ENCODE results near the gene TNFRSF1B.
"Not testable (repeated sequence)": the region's sequence is repeated elsewhere in the genome, so short reads cannot be mapped to it uniquely, and the experiment has no call there.

The TNFRSF1B gene

DNA sequence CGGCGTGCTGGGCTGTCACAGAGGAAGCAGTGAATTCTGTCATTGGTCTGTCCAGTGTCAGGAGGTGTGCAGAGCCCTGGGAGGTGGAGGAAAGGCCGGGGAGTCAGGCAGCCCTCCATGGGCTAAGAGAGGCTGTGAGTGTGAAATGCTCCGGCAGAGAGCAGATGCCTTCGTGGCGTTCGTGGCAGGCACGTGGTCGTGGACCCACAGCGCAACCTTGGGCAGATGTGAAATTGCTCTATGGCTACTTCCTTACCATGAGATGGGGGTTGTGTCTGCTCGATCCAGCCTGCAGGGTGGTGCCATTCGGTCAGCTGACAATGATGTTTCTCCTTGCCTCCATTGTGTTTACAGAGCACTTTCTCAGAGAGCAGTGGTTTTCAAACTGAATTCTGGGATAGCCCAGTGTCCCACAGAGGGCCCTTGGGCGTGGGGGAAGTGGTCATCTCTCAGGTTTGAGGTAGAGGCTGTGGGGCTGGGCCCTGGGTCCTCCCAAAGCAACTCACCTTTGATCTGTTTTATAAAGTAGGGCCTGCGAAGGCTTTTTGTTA, 27.9 kb downstream of the TNFRSF1B start:
- no peak for DNase-seq

DNA sequence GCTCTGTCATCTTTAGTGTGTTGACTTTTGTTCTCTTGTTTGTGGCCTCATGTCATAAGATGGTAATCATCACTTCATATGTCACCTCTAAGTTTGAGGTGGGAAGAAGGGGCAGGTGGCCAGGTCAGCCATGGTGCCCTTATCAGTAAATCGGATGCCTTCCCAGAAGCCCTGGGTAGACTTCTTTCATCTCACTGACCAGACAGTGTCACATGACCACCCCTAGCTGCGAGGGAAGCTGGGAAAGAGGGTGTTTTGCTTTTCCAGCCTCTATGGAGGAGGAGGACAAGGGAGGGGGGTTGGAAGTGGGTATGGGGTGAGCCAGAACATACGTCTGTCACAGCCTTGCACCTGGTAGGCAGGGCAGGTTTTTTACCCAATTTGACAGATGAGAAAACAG, 28.6 kb downstream of the TNFRSF1B start:
- DNase-seq, result no peak

DNA sequence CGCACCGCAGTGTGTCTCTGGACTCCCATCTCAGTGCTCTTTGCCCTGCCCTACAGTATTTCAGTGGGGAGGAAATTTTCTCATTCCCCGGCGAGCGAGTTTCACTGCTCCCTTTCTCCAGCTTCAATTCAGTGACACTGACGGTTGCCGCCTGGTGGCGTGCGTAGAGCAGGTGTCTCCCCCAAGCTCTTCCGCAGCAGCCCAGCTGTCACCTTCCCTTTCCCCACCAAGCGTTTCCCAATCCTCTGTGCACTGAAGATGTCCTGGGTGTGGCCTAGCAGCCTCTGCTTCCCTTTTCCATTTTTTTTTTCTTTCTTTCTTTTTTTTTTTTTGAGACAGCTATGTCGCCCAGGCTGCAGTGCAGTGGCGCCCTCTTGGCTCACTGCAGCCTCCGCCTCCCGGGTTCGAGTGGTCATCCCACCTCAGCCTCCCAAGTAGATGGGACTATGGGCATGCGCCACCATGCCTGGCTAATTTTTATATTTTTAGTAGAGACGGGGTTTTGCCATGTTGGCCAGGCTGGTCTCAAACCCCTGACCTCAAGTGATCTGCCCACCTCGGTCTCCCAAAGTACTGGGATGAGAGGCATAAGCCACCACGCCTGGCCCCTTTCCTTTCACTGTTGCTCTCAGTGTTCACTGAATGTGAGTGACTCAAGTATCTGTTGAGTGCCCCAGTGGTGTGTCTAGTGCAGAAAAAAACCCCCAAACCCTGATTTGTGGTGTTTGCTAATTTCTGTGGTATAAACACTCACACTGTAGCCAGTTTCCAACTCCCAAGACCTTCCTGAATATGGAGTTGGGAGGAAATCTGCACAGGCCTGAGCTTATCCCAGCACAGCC, 30.1 kb downstream of the TNFRSF1B start:
- DNase-seq, result no peak

DNA sequence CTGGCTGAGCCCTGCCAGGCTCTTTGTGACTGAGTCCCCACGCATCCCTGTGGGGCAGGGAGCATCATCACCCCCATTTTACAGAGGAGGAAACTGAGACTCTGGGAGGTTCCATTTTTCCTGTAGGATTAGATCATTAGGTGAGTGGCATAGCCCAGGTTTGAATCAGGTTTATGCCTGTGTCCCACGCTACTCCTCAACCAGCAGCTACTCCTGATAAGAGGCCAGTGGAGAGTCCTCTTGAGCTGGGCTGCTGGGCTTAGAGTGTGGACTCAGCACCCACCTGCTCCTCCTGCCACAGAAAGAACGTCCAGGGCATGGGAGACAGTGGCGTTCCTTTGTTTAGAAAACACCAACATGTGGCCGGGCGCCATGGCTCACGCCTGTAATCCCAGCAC, 30.7 kb downstream of the TNFRSF1B start:
- DNase-seq, result peak; percentile 59

DNA sequence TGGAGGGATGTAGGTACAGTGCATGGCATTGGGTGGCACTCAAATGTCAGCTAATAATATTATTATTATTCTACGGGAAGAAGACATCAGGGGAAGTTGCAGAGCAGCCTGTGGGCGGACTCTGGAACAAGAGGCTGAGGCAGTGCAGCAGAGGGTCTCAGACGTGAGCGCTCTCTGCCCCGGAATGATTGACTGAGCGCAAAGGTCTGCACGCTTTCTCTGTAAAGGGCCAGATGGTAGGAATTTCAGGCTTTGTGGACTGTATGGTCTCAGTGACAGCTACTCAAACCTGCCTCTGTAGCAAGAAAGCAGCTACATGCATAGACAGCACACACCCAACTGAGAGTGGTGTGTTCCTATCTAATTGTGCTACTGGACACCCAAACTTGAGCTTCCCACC, 33.4 kb downstream of the TNFRSF1B start:
- DNase-seq, result no peak

DNA sequence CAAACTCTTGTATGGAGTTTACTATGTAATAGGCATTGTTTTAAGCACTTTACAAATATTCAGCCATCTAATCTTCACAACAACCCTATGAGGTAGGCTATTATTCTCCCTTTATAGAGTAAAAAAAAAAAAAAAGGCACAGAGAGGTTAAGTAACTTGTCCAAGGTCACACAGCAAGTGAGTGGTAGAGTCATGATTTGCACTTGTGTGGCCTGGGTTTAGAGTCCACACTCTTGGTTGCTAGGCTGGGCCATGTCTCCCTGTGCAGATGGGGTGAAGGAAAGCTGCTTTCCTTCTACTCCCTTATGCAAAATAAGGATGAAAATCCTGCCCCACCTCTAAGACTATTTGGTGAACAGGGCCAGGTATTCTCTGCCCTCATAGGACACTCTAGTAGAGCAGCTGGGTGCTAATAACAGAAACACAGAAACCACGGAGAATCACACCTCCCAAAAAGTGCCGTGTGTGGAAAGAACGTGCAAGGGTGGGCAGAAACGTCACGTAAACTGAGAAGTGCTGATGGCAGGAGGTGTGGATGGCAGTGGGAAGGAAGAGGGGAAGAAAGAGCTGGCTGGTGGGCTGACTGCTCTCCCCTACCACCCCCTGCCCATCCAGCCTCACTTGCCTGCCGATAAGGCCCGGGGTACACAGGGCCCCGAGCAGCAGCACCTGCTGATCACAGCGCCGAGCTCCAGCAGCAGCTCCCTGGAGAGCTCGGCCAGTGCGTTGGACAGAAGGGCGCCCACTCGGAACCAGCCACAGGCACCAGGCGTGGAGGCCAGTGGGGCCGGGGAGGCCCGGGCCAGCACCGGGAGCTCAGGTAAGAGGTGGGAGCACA, 34.8 kb downstream of the TNFRSF1B start:
- DNase-seq, result no peak

DNA sequence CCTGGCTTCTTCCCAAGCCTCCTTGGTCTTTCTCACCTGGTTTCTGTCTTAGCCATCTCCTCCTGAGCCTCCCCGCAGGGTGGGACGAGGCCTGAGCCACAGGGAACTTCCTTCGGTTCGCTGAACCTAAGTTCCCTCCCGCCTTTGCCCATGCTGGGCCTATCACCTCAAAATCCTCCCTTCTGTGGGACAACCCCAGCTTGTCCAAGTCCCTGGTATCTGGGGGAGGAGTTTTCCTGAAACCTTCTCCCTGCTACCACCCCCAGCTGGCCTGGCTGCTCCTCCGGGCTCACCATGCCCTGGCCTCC, 35.4 kb downstream of the TNFRSF1B start:
- DNase-seq, result no peak

DNA sequence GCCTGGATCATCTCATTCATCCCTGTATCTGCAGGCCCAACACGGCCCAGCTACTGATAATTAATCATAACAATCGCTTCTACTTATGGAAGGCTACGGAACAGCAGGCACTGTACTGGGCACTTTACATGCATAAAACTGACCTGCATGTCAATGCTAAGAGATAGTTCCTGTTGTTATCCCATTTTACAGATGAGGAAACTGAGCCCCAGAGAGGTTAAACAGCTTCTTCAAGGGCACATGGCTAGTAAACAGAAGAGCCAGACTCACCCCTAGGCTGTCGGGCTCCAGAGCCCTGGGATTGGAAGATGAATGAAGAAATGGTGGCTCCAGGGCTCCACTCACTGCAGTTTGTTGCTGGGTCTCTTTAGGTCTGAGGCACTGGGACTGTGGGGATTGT, 35.8 kb downstream of the TNFRSF1B start:
- no peak for DNase-seq

DNA sequence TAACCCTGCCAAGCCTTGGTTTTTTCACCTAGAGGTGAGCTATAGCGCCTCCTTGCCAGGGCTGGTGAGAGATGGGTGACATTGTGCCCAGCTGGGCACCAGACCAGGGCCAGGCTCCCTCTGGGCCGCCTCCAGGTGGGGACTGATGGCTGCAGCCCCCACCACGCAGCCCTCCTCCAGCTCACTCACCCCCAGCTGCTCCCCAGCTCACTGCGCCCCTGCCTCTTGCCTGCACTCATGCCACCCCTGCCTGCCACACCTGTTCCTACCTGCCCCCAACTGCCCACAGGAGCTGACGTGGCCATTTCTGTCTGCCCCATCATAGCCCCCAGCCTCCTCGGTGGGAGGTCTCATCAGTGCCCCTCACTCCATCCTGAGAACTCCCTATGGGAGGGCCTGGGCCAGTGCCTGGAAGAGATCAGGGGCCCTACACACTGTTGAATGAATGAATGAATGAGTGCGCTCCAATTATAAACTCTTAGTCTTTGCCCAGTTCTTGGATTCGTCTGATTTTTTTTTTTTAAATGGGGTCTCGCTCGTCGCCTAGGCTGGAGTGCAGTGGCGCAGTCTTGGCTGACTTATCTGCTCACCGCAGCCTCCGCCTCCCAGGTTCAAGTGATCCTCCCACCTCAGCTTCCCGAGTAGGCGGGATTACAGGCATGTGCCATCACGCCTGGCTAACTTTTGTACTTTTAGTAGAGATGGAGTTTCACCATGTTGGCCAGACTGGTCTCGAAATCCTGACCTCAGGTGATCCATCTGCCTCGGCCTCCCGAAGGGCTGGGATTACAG, 36.6 kb downstream of the TNFRSF1B start:
- DNase-seq, result no peak

DNA sequence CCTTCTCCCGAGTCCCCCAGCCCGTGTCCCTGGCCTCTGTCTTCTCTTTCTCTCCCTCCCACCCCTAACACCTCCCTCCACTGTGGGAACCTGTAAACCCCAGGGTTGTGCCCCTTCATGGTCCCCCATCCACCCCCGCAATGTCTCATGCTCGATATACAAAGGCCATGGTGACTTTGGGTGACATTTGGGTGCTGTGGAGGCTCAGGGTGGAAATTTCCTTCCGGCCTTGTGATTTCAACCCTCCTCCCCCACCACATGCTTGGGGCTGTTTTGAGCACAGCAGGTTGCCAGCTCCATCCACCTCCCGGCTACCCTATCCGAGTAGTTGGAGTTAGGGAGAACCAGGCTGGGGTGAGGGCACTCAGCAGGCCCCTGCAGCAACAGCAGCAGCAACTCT, 37.3 kb downstream of the TNFRSF1B start:
- DNase-seq, result no peak

DNA sequence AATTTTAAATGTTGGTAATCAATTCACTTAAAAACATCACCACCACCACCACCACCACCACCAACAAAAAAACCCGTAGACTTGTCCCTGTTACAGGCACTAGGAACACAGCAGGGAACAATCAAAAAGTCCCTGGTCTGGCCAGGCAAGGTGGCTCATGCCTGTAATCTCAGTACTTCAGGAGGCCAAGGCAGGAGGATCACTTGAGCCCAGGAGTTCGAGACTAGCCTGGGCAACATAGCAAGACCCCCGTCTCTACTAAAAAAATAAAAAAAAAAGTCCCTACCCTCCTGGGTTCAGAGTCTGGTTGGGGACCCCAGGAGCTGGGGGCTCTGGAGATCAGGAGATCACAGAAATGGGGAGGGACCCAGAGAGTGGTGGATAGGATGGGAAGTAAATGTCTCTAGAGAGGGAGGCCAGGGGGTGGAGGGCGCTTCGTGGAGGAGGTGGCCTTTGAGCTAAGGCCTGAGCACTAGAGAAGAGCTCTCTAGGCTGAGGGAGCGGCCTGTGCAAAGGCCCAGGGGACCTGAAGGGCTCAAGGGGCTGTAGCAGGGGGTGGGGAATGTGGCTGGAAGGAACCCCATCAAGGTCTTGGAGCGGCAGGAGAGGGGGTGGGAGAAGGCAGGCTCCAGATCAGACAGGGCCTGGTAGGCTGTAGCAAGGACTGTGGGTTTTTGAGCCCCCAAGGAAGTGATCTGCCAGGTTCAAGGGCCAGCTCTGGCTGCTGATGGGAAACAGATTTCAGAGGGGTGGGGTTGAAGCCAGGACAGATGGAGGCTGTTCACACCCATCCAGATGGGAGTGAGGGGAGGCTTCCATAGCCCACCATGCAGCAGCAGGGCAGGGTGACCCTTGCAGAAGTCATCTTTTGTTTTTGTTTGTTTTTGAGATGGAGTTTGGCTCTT, 38.2 kb downstream of the TNFRSF1B start:
- no peak for DNase-seq

DNA sequence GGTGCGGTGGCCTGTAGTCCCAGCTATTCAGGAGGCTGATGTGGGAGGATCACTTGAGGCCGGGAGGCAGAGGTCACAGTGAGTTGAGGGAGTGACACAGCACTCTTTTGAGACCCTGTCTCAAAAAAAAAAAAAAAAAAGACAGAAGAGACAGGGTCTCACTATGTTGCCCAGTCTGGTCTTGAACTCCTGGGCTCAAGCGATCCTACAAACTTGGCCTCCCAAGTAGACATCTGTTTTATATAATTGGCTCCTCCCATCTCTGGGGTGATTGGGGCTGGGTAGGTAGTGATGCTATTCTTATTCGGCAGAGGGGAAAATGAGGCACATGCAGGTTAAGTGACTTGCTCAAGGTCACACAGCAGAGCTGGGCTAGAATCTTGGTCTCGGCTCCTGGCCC, 39.4 kb downstream of the TNFRSF1B start:
- DNase-seq, result no peak

DNA sequence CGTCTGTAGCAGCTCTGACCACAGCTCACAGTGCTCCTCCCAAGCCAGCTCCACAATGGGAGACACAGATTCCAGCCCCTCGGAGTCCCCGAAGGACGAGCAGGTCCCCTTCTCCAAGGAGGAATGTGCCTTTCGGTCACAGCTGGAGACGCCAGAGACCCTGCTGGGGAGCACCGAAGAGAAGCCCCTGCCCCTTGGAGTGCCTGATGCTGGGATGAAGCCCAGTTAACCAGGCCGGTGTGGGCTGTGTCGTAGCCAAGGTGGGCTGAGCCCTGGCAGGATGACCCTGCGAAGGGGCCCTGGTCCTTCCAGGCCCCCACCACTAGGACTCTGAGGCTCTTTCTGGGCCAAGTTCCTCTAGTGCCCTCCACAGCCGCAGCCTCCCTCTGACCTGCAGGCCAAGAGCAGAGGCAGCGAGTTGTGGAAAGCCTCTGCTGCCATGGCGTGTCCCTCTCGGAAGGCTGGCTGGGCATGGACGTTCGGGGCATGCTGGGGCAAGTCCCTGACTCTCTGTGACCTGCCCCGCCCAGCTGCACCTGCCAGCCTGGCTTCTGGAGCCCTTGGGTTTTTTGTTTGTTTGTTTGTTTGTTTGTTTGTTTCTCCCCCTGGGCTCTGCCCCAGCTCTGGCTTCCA, 40.1 kb downstream of the TNFRSF1B start:
- no peak for DNase-seq

DNA sequence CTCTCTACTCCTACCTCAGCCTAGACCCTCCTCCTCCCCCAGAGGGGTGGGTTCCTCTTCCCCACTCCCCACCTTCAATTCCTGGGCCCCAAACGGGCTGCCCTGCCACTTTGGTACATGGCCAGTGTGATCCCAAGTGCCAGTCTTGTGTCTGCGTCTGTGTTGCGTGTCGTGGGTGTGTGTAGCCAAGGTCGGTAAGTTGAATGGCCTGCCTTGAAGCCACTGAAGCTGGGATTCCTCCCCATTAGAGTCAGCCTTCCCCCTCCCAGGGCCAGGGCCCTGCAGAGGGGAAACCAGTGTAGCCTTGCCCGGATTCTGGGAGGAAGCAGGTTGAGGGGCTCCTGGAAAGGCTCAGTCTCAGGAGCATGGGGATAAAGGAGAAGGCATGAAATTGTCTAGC, 41.5 kb downstream of the TNFRSF1B start:
- no peak for DNase-seq

DNA sequence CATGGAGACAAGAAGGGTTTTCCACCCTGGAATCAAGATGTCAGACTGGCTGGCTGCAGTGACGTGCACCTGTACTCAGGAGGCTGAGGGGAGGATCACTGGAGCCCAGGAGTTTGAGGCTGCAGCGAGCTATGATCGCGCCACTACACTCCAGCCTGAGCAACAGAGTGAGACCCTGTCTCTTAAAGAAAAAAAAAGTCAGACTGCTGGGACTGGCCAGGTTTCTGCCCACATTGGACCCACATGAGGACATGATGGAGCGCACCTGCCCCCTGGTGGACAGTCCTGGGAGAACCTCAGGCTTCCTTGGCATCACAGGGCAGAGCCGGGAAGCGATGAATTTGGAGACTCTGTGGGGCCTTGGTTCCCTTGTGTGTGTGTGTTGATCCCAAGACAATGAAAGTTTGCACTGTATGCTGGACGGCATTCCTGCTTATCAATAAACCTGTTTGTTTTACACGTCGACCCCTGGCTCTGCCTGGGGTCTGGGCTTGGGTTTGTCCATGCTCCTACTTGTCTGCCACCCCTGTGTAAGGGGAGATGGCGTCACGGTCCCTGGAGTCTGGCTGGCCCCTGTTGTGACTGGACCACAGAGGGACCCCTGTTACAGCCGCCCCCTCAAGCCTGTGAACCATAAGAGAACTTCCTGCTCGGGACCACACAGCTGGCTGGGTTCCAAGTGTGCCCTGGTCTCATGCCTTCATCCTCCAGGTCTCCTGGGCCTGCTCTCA, 42.1 kb downstream of the TNFRSF1B start:
- DNase-seq, result peak; percentile 27

DNA sequence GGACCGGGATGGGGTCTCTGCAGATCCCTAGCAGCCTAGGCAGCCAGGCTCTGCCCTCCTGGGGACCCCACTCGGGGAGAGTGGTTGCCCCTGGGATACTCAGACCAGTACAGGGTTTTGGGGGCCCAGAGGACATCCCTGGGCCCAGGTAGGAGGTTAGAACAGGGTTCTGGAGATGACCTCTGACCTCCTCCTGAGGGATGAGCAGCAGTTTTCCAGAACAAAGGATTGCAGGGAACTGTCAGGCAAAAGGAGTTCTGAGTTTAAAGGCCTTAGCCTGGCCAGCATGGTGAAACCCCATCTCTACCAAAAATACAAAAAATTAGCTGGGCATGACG, 42.7 kb downstream of the TNFRSF1B start:
- no peak for DNase-seq

DNA sequence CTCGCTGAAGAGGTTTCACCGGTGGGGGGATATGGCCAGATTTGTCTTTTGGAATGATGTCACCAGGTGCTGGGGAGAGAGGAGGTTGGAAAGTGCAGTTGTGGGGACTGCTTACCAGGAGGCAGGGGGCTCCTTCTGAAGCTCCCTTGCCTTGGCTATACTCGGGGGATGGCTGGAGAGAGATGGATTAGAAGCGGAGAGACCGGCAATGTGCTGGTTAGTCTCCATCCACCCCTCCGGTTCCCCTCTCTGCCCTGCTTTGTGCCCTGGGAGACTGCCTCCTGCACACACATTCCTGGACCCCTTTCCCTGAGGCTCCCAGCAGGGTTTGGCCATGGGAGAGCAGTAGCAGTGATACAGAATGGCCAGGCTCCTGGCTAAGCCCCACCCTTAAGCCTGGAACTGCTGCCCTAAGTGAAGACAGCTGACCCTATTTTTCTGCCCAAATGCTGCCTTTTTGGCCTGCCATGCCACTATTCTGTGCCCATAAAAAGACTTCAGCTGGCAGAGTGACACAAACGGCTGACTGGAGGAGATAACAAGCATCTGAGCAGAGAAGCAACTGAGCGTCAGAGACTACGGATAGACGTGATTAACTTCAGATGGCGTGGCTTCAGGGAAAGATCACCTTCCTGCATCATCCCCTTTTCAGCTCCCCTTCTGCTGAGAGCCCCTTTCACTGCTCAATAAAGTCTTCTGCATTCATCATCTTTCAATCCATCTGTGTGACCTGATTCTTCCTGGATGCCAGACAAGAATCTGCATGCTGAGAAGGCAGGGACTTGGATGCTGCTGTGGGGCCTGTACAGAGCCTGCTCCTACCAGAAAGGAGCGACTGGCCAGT, 48.5 kb downstream of the TNFRSF1B start:
- DNase-seq, result no peak

DNA sequence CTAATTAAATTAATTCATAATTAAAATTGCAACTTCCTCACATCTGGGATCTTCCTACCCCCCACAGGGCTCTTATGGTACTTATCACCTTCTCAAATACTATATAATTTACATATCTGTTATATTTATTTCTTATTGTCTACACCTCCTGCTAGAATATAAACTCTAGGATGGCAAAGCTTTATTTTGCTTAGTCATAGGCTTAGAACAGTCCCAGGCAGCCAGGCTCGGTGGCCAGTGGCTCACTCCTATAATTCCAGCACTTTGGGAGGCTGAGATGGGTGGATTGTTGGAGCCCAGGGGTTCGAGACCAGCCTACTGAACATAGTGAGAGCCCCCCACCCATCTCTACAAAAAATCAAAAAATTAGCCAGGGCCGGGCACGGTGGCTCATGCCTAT, 53.0 kb downstream of the TNFRSF1B start:
- DNase-seq, result no peak

DNA sequence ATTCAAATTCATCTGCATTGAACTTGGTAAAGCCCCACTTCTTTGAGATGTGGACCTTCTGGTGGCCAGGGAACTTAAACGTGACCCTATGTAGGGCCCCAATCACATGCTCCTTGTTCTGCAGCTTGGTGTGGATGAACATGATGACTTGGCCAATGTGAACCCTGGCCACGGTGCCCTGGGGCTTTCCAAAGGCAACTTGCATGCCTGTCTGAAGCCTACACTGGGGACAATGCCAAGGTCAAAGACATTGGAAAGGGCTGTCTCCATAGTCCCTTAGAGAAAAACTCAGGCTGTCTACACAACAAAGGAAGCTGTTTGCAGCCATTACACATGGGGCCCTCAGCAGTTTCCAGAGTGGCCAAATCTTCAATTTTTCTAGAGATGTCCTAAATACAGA, 54.1 kb downstream of the TNFRSF1B start:
- DNase-seq, result no peak

DNA sequence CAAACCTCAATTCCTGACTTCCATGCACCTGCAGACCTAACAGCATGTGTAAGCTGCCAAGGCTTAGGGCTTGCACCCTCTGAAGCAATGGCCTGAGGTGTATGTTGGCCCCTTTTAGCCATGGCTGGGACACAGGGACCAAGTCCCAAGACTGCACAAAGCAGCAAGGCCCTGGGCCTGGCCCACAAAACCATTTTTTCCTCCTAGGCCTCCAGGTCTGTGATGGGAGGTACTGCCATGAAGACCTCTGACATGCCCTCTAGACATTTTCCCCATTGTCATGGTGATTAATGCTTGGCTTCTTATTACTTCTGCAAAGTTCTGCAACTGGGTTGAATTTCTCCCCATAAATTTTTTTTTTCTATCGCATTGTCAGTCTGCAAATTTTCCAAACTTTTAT, 55.9 kb downstream of the TNFRSF1B start:
- DNase-seq, result not testable (repeated sequence)

Measured in NCI-H2029 (cell line).